HG03571 (cell line): ENCODE data around the gene CCDC110.
A peak's percentile ranks its signal among the peaks of the same experiment; 100 is the strongest.

Source experiments
- ATAC-seq: cut with Tn5 transposase; IDR thresholded peaks from one replicate; pipeline ENCODE4 v1.9.1; 2021; ENCODE audit not compliant: unreplicated experiment

Gene CCDC110

DNA sequence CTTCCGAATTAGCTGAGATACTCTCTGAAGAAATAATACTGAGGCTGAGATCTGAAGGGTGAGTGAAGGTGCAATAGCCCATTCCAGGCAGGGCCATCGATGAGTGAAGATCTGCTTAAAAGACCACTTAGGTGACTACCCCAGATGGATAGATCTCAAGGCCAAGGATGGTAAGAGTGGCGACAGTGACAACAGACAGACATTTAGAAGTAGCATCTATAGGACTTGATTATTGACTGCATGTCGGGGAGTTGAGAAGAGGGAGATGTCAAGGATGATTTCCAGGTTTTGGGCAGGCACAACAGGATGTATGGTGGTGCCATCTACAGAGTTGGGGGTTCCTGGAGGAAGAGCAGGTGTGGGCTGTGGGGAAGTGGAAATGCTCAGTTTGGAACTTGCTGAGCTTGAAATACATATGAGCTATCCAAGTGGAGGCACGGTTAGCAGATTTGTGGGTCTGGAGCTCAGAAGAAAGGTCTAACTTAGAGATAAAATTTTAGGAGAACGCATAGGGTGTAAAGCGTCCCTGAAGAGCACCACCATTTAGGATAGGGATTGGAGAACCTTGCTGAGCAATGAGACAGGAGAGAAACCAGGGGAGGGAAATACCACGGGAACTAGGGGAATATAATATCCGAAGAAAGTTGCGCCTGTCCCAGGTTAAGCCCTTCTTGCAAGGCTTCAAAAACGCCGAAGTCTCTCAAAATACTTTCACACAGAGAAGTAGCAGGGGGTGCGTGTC lies 46.5 kb downstream of the CCDC110 start:
- ATAC-seq, result no peak

DNA sequence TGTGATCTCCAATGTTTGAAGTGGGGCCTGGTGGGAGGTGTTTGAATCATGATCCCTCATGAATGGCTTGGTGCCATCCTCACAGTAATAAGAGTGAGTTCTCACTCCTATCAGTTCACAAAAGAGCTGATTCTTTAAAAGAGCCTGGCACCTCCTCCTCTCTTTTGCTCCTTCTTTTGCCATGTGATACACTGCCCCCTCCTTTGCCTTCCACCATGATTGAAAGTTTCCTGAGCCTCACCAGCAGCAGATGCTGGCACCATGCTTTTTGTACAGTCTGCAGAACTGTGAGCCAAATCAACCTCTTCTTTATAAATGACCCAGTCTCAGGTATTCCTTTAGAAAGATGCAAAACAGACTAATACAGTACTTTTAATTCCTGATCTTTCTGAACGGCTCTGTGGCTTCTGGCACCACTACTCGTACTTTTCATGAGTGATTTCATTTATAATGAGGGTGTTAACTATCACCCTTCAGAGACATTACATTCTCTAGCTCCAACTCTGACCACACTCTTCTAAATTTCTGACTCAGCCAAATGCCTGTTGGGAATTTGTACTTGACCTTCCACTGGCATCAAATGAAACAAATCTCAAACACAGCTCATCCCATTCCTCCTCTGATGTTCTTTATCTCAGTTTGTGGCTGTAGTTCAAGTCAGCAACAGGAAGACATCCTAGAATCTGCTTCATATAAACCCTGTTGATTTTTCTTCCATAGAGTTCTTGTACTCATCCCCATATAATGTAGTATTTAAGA lies 50.0 kb downstream of the CCDC110 start:
- no peak for ATAC-seq

- ATAC-seq, result no peak
Observed at GRCh38 chr4:185416955-185417354, 54.6 kb downstream of the CCDC110 start.

- no peak for ATAC-seq
Observed at GRCh38 chr4:185412412-185412811, 59.1 kb downstream of the CCDC110 start.

DNA sequence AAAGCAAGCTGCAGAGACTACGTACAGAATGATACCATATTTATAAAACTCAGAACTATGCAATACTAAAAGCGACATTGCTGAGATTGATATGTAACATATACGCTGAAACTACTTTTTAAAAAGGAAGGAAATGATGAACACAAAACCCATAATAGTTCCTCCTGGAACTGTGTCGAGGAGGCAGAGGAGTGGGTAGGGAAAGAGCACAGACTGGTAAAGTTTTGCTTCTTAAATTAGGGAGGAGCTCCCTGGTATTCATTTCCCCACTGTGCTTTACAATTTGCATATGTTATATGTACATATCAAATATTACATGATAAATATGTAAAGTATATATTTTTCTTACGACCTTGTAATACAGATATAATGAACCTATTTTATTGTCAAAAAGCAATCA lies 59.7 kb downstream of the CCDC110 start:
- no peak for ATAC-seq

GRCh38 chr4:185408432-185408831 lies 63.1 kb downstream of the CCDC110 start:
- no peak for ATAC-seq

GRCh38 chr4:185405296-185405999 lies 66.1 kb downstream of the CCDC110 start:
- peak; percentile 67 for ATAC-seq

DNA sequence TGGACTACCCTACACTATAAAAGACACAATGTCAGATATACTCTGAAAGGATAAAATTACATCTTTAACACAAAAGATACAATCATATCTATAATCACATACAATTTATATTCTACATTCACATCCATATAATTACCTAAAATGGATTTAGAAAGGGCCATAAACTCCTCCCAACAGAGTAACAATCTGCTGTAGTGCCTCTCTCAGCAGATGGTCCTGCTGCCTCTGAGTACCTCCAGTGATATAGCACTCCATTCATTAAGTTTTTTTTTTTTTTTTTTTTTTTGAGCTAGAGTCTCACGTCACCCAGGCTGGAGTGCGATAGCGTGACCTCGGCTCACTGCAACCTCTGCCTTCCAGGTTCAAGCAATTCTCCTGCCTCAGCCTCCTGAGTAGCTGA lies 67.5 kb downstream of the CCDC110 start:
- no peak for ATAC-seq

DNA sequence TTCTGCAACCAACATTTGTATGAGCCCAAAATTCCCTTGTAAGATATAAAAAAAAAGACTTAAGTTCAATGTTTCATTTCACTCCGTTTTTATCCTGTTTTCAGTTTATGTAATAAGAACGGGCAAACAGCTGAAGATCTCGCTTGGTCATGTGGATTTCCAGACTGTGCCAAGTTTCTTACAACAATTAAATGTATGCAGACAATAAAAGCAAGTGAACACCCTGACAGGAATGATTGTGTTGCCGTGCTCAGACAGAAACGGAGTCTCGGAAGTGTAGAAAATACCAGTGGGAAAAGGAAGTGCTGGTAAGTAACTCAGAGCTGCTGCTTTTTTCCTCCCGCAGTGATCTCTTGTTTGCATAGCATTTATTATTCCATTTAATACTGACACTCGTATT lies 72.1 kb downstream of the CCDC110 start:
- no peak for ATAC-seq

DNA sequence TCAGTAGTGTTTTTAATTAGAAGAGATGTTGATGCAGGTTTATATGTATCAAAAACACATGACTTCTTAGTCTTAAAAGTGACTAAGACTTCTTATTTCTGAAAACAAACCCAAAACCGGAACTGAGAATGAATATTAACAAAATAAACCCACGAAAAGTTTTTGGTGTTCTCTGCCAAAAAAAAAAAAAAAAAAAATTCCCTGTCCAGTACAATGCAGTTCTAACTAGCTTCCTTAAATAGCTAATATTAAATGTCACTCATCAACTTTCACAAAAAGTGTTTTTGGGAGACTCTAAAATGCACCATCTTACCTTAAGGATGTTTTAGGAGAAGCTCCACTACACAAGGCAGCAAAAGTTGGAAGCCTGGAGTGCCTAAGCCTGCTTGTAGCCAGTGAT lies 72.9 kb downstream of the CCDC110 start:
- ATAC-seq, result no peak

- no peak for ATAC-seq
Observed at GRCh38 chr4:185396724-185397385, 74.7 kb downstream of the CCDC110 start, which contains the start of gene ANKRD37. TSS of gene ANKRD37 (plus strand) at chr4:185396841. CDS start at chr4:185396924, 83 bp downstream.

GRCh38 chr4:185395956-185396723 lies 75.4 kb downstream of the CCDC110 start:
- peak; percentile 74 for ATAC-seq

DNA sequence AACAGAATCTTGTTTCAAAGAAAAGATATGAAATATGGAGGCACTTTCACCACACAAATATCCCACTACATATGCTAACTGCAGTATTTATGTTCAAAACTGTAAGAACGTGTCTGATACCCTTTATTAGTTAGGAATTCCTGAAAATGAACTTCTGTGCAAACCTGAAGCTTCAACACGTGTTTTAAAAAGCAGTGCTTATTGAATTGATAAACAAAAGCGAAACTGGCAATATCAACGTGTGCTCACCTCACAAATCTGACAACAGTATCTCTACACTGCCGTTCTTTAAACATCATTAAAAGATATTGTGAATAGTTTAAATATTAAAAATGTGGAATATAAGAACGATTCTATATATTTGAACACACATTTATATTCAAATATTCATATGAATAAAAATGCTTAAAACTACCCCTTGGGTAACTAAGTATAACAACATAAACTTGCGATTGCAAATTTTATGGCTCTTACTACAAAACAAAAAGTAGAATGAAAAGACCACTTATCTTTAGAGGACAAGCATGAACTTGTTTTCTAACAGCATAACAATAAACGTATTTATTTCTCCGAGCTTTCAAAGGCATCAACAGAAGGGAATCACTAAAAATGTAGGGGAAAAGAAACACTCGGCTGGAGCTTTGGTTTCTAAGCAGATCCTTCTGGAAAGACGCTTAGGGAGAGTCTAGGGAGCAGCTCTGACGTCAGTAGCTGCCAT lies 76.1 kb downstream of the CCDC110 start, which contains the start of gene LRP2BP:
Gene LRP2BP, minus strand, starts transcription at position 687 of the 718 bp plus-strand sequence. CDS start 17,738 bp downstream, outside the sequence.
- ATAC-seq, result no peak
